ENCODE data around the gene EXT2.

The EXT2 gene

GRCh38 chr11:44177905-44178304 lies 82.4 kb downstream of the EXT2 start (continued):
- TF ChIP-seq PATZ1 (CRISPR knock-in tag; IDR thresholded peaks at IDR 0.05; ENCODE audit: borderline replicate concordance), result no peak
- no peak for TF ChIP-seq TCF4 (CRISPR knock-in tag; IDR thresholded peaks at IDR 0.05; ENCODE audit: borderline replicate concordance)
- TF ChIP-seq GLIS3 (CRISPR knock-in tag; IDR thresholded peaks at IDR 0.05), result no peak

GRCh38 chr11:44178381-44178780 lies 82.9 kb downstream of the EXT2 start:
- TF ChIP-seq, protein P1, sequence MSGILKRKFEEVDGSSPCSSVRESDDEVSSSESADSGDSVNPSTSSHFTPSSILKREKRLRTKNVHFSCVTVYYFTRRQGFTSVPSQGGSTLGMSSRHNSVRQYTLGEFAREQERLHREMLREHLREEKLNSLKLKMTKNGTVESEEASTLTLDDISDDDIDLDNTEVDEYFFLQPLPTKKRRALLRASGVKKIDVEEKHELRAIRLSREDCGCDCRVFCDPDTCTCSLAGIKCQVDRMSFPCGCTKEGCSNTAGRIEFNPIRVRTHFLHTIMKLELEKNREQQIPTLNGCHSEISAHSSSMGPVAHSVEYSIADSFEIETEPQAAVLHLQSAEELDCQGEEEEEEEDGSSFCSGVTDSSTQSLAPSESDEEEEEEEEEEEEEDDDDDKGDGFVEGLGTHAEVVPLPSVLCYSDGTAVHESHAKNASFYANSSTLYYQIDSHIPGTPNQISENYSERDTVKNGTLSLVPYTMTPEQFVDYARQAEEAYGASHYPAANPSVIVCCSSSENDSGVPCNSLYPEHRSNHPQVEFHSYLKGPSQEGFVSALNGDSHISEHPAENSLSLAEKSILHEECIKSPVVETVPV (CRISPR knock-in tag; IDR thresholded peaks at IDR 0.05), result no peak
- TF ChIP-seq ZC3H10 (CRISPR knock-in tag; IDR thresholded peaks at IDR 0.05) (no peak), ZFP3 (CRISPR knock-in tag; IDR thresholded peaks at IDR 0.05) (no peak), ZNF70 (CRISPR knock-in tag; IDR thresholded peaks at IDR 0.05) (no peak), CREB5 (CRISPR knock-in tag; IDR thresholded peaks at IDR 0.05; ENCODE audit: low read depth) (no peak), TOX (CRISPR knock-in tag; IDR thresholded peaks at IDR 0.05; ENCODE audit: borderline replicate concordance) (no peak)
- ATAC-seq, result peak; percentile 80

DNA sequence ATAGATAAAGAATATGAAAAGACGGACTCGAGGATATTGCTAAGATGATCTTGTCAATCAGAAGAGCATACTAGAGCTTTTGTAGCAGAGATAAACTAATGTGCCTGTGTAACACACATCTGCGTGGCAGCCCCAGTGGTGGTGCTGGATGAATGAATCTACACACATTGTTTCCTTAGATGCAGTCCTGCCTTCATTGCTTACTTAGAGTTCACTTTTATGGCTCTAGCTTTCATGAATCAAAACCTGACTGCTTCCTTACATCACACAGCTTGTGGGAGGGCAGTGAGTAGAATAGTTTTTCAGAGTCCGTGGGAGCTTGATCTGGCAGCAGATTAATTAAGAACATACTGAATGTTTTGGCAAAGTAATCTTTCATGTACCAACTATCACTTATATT lies 83.7 kb downstream of the EXT2 start:
- no peak for TF ChIP-seq ZNF8 (CRISPR knock-in tag; IDR thresholded peaks at IDR 0.05)
- no peak for TF ChIP-seq BACH2 (CRISPR knock-in tag; IDR thresholded peaks at IDR 0.05; ENCODE audit: borderline replicate concordance)
- TF ChIP-seq CSDC2 (CRISPR knock-in tag; IDR thresholded peaks at IDR 0.05), result no peak
- TF ChIP-seq, protein P2, sequence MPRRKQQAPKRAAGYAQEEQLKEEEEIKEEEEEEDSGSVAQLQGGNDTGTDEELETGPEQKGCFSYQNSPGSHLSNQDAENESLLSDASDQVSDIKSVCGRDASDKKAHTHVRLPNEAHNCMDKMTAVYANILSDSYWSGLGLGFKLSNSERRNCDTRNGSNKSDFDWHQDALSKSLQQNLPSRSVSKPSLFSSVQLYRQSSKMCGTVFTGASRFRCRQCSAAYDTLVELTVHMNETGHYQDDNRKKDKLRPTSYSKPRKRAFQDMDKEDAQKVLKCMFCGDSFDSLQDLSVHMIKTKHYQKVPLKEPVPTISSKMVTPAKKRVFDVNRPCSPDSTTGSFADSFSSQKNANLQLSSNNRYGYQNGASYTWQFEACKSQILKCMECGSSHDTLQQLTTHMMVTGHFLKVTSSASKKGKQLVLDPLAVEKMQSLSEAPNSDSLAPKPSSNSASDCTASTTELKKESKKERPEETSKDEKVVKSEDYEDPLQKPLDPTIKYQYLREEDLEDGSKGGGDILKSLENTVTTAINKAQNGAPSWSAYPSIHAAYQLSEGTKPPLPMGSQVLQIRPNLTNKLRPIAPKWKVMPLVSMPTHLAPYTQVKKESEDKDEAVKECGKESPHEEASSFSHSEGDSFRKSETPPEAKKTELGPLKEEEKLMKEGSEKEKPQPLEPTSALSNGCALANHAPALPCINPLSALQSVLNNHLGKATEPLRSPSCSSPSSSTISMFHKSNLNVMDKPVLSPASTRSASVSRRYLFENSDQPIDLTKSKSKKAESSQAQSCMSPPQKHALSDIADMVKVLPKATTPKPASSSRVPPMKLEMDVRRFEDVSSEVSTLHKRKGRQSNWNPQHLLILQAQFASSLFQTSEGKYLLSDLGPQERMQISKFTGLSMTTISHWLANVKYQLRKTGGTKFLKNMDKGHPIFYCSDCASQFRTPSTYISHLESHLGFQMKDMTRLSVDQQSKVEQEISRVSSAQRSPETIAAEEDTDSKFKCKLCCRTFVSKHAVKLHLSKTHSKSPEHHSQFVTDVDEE (CRISPR knock-in tag; IDR thresholded peaks at IDR 0.05), result no peak
- TF ChIP-seq ZFP30 (CRISPR knock-in tag; IDR thresholded peaks at IDR 0.05), result no peak
- TF ChIP-seq TCF4 (CRISPR knock-in tag; IDR thresholded peaks at IDR 0.05; ENCODE audit: borderline replicate concordance), result no peak
- TF ChIP-seq POU6F1 (CRISPR knock-in tag; IDR thresholded peaks at IDR 0.05; ENCODE audit: borderline replicate concordance, low read depth), result no peak
- TF ChIP-seq ZFP3 (CRISPR knock-in tag; IDR thresholded peaks at IDR 0.05), result no peak
- TF ChIP-seq PPARA (CRISPR knock-in tag; IDR thresholded peaks at IDR 0.05; ENCODE audit: borderline replicate concordance), result no peak
- TF ChIP-seq ZNF70 (CRISPR knock-in tag; IDR thresholded peaks at IDR 0.05), result no peak
- no peak for TF ChIP-seq PATZ1 (CRISPR knock-in tag; IDR thresholded peaks at IDR 0.05; ENCODE audit: borderline replicate concordance)

GRCh38 chr11:44180107-44180506 lies 84.6 kb downstream of the EXT2 start:
- ATAC-seq, result no peak
- TF ChIP-seq CREB5 (CRISPR knock-in tag; IDR thresholded peaks at IDR 0.05; ENCODE audit: low read depth) (no peak), ZFP3 (CRISPR knock-in tag; IDR thresholded peaks at IDR 0.05) (no peak), ISL1 (CRISPR knock-in tag; IDR thresholded peaks at IDR 0.05) (no peak), ZC3H10 (CRISPR knock-in tag; IDR thresholded peaks at IDR 0.05) (no peak)

More for the DNA sequence above, 83.7 kb downstream of the EXT2 start:
- ATAC-seq, result peak; percentile 34
